Measurements from ENCODE around the gene KCNB1. TPM values are rescaled to one million over a fixed set of nuclear protein-coding genes. Genes with fewer than 3 reads are reported as not detected.

KCNB1 gene
- total and polyA plus RNA-seq, 2 of the 4 experiments (the other 2 are of a cell fraction): 0.05 TPM; not detected in 1

- Histone ChIP-seq H3K9me1 (ENCODE audit: insufficient read depth, low read length) (no peaks in the 10 kb centered on the region), H4K91ac (ENCODE audit: insufficient read depth, low read depth, low read length) (no peak overlapping the region), H3K4ac (ENCODE audit: low read depth, low read length) (no peak overlapping the region), H2AK9ac (replicated peaks; ENCODE audit: low read depth, low read length, poor library complexity) (no peak overlapping the region), H3K9ac (ENCODE audit: low read depth, low read length) (no peak overlapping the region), H4K5ac (ENCODE audit: low read depth, low read length) (no peak overlapping the region), H3K36me3 (ENCODE audit: control insufficient read depth, insufficient read depth, low read length) (no peaks in the 10 kb centered on the region), H3K56ac (ENCODE audit: extremely low read depth, insufficient read depth, low read length) (no peak overlapping the region), H2BK15ac (ENCODE audit: low read depth, low read length) (no peak overlapping the region), H3K23ac (ENCODE audit: low read depth, low read length) (no peak overlapping the region), H4K8ac (ENCODE audit: low read depth in 2 of 2, low read length in 2 of 2) (no peak overlapping the region), H3K27me3 (ENCODE audit: control insufficient read depth, insufficient read depth, low read length) (peaks cover 52% of the 10 kb centered on the region), H4K20me1 (ENCODE audit: insufficient read depth, low read length) (no peaks in the 10 kb centered on the region), H3K18ac (ENCODE audit: low read depth, low read length) (no peak overlapping the region), H3K4me1 (ENCODE audit: control insufficient read depth, insufficient read depth, low read length) (no peaks in the 10 kb centered on the region), H2BK5ac (ENCODE audit: low read depth, low read length, poor library complexity, severe bottlenecking) (no peak overlapping the region), H2AFZ (replicated peaks; ENCODE audit: low read length, poor library complexity) (no peak overlapping the region), H2BK120ac (ENCODE audit: low read depth, low read length) (no peak overlapping the region), H2AK5ac (ENCODE audit: low read depth, low read length) (no peak overlapping the region), H3K9me3 (ENCODE audit: control insufficient read depth, insufficient read depth, low read length) (no peaks in the 10 kb centered on the region), H3K27ac (ENCODE audit: insufficient read depth, low read length) (no peak overlapping the region), H3K79me1 (ENCODE audit: low read depth in 1 of 2, low read length in 2 of 2) (no peaks in the 10 kb centered on the region), H3K14ac (replicated peaks; ENCODE audit: low read depth, low read length) (no peak overlapping the region), H3K4me3 (ENCODE audit: insufficient read depth, low read depth, low read length) (no peak overlapping the region), H3K4me2 (ENCODE audit: low read depth, low read length) (no peak overlapping the region), H2BK20ac (ENCODE audit: low read depth, low read length) (no peak overlapping the region)
- ChIA-PET CTCF (no interaction called here), POLR2A (ENCODE audit: unreplicated experiment) (no interaction called here)
- dilution Hi-C loops (cut with HindIII; ENCODE audit: low sequenced_read_pairs, unreplicated experiment) (no loop called here), in situ Hi-C loops (cut with MboI; ENCODE audit: low sequenced_read_pairs) (no loop called here), intact Hi-C loops (cut with micrococcal nuclease) (no loop called here)
- BruUV-seq (replicated peaks): no TSS peak
- TF ChIP-seq RAD21 (IDR thresholded peaks at IDR 0.05; ENCODE audit: low read length) (no peak), MAFK (IDR thresholded peaks at IDR 0.05; ENCODE audit: low read depth, low read length) (no peak), MXI1 (IDR thresholded peaks at IDR 0.05; ENCODE audit: borderline replicate concordance, low read depth, low read length) (no peak), FOS (IDR thresholded peaks at IDR 0.05; ENCODE audit: low read depth, low read length) (no peak), CEBPB (IDR thresholded peaks at IDR 0.05; ENCODE audit: low read depth, low read length) (no peak), NFE2L2 (IDR thresholded peaks at IDR 0.05; ENCODE audit: low read depth, low read length) (no peak), SMC3 (IDR thresholded peaks at IDR 0.05; ENCODE audit: low read depth, low read length) (no peak), BHLHE40 (IDR thresholded peaks at IDR 0.05; ENCODE audit: low read depth, low read length) (no peak), CTCF (conservative IDR thresholded peaks at IDR 0.05; ENCODE audit: low read depth, low read length) (no peak), POLR2A (IDR thresholded peaks at IDR 0.05; ENCODE audit: low read depth, low read length) (no peak), RCOR1 (IDR thresholded peaks at IDR 0.05; ENCODE audit: insufficient replicate concordance, low read length) (no peak), MAZ (IDR thresholded peaks at IDR 0.05; ENCODE audit: borderline replicate concordance, low read depth, low read length) (no peak), RFX5 (IDR thresholded peaks at IDR 0.05; ENCODE audit: low read depth, low read length) (no peak), CHD1 (IDR thresholded peaks at IDR 0.05; ENCODE audit: low read depth, low read length) (no peak)
- TF ChIP-seq, protein P1, sequence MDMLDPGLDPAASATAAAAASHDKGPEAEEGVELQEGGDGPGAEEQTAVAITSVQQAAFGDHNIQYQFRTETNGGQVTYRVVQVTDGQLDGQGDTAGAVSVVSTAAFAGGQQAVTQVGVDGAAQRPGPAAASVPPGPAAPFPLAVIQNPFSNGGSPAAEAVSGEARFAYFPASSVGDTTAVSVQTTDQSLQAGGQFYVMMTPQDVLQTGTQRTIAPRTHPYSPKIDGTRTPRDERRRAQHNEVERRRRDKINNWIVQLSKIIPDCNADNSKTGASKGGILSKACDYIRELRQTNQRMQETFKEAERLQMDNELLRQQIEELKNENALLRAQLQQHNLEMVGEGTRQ (IDR thresholded peaks at IDR 0.05; ENCODE audit: low read depth, low read length): no peak
- TF ChIP-seq, protein P2, sequence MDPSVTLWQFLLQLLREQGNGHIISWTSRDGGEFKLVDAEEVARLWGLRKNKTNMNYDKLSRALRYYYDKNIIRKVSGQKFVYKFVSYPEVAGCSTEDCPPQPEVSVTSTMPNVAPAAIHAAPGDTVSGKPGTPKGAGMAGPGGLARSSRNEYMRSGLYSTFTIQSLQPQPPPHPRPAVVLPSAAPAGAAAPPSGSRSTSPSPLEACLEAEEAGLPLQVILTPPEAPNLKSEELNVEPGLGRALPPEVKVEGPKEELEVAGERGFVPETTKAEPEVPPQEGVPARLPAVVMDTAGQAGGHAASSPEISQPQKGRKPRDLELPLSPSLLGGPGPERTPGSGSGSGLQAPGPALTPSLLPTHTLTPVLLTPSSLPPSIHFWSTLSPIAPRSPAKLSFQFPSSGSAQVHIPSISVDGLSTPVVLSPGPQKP (IDR thresholded peaks at IDR 0.05; ENCODE audit: borderline replicate concordance, low read depth, low read length): no peak
- DNase-seq: no peak
- WGBS, 2 experiments (ENCODE audit: extremely low coverage in 2 of 2, insufficient read length in 1 of 2): 20% methylated on average over 1 of the region's 4 CpGs; no CpG with 5 or more reads in 1 of the 2 experiments
- no peak for ATAC-seq (ENCODE audit: low read depth)
These were observed 129.1 kb downstream of the KCNB1 start for GRCh38 chr20:49353348-49353747.

Measured in IMR-90 (cell line).